ENCODE measurements around the gene TBC1D10A.

DNA sequence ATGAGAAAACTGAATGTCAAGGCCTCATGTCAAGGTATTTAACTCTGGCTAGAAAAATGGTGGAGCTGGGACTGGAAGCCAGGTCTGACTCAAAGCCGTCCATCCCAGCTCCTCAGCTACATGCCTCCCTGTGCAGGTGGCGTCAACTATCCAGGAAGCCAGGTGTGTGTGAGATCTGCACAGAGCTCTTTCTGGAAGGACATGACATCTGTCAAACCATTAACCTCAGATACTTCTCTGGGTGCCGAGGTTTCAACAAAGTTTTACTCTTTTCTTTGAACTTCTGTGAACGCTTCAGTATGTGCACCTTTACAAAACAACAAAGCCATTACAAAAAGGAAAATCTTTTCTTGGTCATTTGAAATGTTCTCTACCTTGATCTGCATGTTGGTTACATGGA, 30.4 kb downstream of the TBC1D10A start:
- TF ChIP-seq, protein P1, sequence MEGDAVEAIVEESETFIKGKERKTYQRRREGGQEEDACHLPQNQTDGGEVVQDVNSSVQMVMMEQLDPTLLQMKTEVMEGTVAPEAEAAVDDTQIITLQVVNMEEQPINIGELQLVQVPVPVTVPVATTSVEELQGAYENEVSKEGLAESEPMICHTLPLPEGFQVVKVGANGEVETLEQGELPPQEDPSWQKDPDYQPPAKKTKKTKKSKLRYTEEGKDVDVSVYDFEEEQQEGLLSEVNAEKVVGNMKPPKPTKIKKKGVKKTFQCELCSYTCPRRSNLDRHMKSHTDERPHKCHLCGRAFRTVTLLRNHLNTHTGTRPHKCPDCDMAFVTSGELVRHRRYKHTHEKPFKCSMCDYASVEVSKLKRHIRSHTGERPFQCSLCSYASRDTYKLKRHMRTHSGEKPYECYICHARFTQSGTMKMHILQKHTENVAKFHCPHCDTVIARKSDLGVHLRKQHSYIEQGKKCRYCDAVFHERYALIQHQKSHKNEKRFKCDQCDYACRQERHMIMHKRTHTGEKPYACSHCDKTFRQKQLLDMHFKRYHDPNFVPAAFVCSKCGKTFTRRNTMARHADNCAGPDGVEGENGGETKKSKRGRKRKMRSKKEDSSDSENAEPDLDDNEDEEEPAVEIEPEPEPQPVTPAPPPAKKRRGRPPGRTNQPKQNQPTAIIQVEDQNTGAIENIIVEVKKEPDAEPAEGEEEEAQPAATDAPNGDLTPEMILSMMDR (IDR thresholded peaks at IDR 0.05) = no peak
- no peak for TF ChIP-seq POLR2A (IDR thresholded peaks at IDR 0.05)

Data from Peyer's patch (tissue), 4 donors.